Body of pancreas (tissue), 4 donors: Measurements from ENCODE around the gene PGM2. TPM values are rescaled to one million over a fixed set of nuclear protein-coding genes. Genes with fewer than 3 reads are reported as not detected.
"Not testable (repeated sequence)": the region's sequence is repeated elsewhere in the genome, so short reads cannot be mapped to it uniquely, and the experiment has no call there.

ENCODE experiments used
- ATAC-seq: fragments of 150-250 bp; one replicate; pipeline ENCODE4 v1.9.1; 2016
- DNase-seq, 4 donors: peaks; one replicate each; pipeline ENCODE4 v3.0.0-alpha.2; 2019
- H3K27ac ChIP-seq, 4 donors: fragments of 200-600 bp; sonication (generic); 1 replicate in 3 of 4; 2 replicates in 1 of 4; pipeline versions ENCODE4 v1.5.1 to v1.6.1; 2016 to 2019; ENCODE audit warnings: mild to moderate bottlenecking in 1 of 4, mixed read lengths in 1 of 4, moderate library complexity in 1 of 4
- H3K27me3 ChIP-seq, 2 donors: fragments of 200-600 bp; sonication (generic); one replicate each; pipeline ENCODE4 v1.6.0; 2016; ENCODE audit warnings: mild to moderate bottlenecking in 1 of 2
- H3K36me3 ChIP-seq, 2 donors: fragments of 200-600 bp; sonication (generic); replicated peaks in 1 of 2; 2 replicates each; pipeline ENCODE4 v1.5.1; 2016; ENCODE audit warnings: low read depth in 2 of 2; ENCODE audit not compliant: insufficient read depth in 1 of 2
- H3K4me1 ChIP-seq: fragments of 200-600 bp; sonication (generic); one replicate; pipeline ENCODE4 v1.6.0; 2016
- H3K4me3 ChIP-seq, 2 donors: fragments of 200-600 bp; sonication (generic); 1 replicate in 1 of 2; 2 replicates in 1 of 2; pipeline ENCODE4 v1.5.1; 2016 to 2019
- H3K9me3 ChIP-seq, 3 donors: fragments of 200-600 bp; sonication (generic); 1 replicate in 2 of 3; 2 replicates in 1 of 3; pipeline ENCODE4 v1.5.1; 2016
- CTCF ChIP-seq, 7 experiments: fragments of 450-650 bp in 4 of 7; fragments of 200-600 bp in 3 of 7; sonication (generic) in 3 of 7; IDR thresholded peaks; one replicate each; pipeline ENCODE4 v1.5.1; 2016 to 2019; ENCODE audit warnings: antibody characterized with exemption in 7 of 7
- POLR2A ChIP-seq, 3 donors: fragments of 450-650 bp; IDR thresholded peaks; one replicate each; pipeline ENCODE4 v1.6.1; 2016; ENCODE audit warnings: antibody characterized with exemption in 3 of 3, mild to moderate bottlenecking in 2 of 3
- WGBS, 2 donors: methylation state at CpG; one replicate each; pipeline ENCODE4 v1.1.5; 2017; 5-methylcytosine and 5-hydroxymethylcytosine counted together
- intact Hi-C: fragments of 100-400 bp; cut with DNase I; formaldehyde crosslinking; loops from one replicate; pipeline ENCODE4 v1.15.1; 2023
- total RNA-seq, 2 donors: library from RNA; depleted of rRNA; stranded (reverse); fragments of >200 nt; gene quantifications; one replicate each; pipeline ENCODE4 v1.1.0, GENCODE V29; 2016

PGM2 gene
- total RNA-seq, 2 donors from 2014 or later: 6.0 to 39.2 TPM

DNA sequence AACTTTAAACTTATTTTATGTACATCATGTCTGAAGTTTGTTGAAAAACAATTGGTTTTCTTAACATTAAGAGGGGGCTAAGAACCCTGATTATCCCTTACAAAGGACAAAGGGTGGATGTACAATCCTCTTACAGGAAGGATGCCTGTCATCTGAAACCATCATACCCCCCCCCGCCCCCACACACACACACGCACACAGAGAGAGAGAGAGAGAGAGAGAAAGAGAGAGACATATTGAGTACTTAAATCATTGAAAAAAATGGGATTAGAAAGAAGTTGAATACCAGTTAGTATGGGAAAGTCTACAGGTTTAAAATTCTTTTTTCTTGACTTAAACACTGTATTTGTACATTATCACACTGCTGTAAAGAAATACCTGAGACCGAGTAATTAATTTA is 10.9 kb upstream of the PGM2 start:
- no peak for TF ChIP-seq POLR2A (IDR thresholded peaks at IDR 0.05)
- no peak for TF ChIP-seq CTCF (IDR thresholded peaks at IDR 0.05)
- H3K27ac ChIP-seq: no peak overlapping the region
- H3K36me3 ChIP-seq: no peaks in the 10 kb centered on the region
- DNase-seq (no peak), ATAC-seq (no peak)
- no peaks in the 10 kb centered on the region for H3K4me1 ChIP-seq
- intact Hi-C loops: loop anchor here (10.0 kb wide), 1 partner anchor 229 kb away; no protein-coding TSS in a partner anchor
- no peaks in the 10 kb centered on the region for H3K27me3 ChIP-seq
- H3K9me3 ChIP-seq: no peaks in the 10 kb centered on the region
- H3K4me3 ChIP-seq: no peak overlapping the region
- 53 to 81% methylated on average over 3 of the region's 3 CpGs for WGBS, 2 donors

DNA sequence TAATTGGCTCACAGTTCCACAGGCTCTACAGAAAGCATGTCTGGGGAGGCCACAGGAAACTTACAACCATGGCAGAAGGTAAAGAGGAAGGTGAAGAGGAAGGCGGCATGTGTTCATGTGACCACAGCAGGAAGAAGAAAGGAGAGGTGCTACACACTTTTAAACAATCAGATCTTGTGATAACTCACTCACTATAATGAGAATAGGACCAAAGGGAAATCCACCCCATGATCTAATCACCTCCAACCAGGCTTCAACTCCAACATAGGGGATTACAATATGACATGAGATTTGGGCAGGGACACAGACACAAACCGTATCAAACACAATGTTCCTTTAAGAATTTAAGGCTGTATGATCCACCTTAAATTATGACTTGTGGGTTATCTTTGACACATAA is 10.5 kb upstream of the PGM2 start:
- H3K36me3 ChIP-seq: no peaks in the 10 kb centered on the region
- 58 to 63% methylated on average over 2 of the region's 2 CpGs for WGBS, 2 donors
- H3K4me3 ChIP-seq: no peak overlapping the region
- no peaks in the 10 kb centered on the region for H3K9me3 ChIP-seq
- H3K4me1 ChIP-seq: no peaks in the 10 kb centered on the region
- TF ChIP-seq POLR2A (IDR thresholded peaks at IDR 0.05) (no peak), CTCF (IDR thresholded peaks at IDR 0.05) (no peak)
- intact Hi-C loops: loop anchor here (10.0 kb wide), 1 partner anchor 229 kb away; no protein-coding TSS in a partner anchor
- ATAC-seq (no peak), DNase-seq (no peak)
- no peaks in the 10 kb centered on the region for H3K27me3 ChIP-seq
- no peak overlapping the region for H3K27ac ChIP-seq

DNA sequence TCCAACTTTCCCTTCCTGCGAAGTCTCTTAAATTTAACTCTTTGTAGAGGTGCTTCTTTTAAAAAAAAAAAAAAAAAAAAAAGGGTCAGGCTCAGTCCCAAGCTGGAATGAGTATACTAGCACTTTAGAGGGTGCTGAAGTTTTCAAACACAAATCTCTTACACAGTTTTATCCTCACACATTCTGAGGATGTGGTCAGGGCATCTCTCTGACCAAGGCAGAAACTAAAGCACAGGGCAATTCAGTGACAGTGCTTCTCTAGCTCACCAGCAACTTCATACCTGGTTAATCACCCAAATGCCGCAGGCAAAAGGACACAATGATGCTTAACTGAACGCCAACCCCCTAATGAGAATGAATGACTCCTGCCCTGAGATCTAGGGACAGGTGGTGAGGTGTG is 9.8 kb upstream of the PGM2 start:
- Histone ChIP-seq H3K9me3 (no peaks in the 10 kb centered on the region), H3K4me3 (no peak overlapping the region), H3K4me1 (no peaks in the 10 kb centered on the region), H3K27me3 (no peaks in the 10 kb centered on the region), H3K27ac (no peak overlapping the region), H3K36me3 (no peaks in the 10 kb centered on the region)
- intact Hi-C loops: loop anchor here (10.0 kb wide), 1 partner anchor 228 kb away; no protein-coding TSS in a partner anchor
- ATAC-seq: no peak
- DNase-seq: no peak
- 69 to 73% methylated on average over 3 of the region's 3 CpGs for WGBS, 2 donors
- no peak for TF ChIP-seq CTCF (IDR thresholded peaks at IDR 0.05)
- no peak for TF ChIP-seq POLR2A (IDR thresholded peaks at IDR 0.05)

GRCh38 chr4:37818752-37819151 is 7.7 kb upstream of the PGM2 start:
- WGBS, 2 donors: 62 to 80% methylated on average over 5 of the region's 5 CpGs
- DNase-seq: no peak
- Histone ChIP-seq H3K4me1 (peaks cover 9% of the 10 kb centered on the region), H3K27ac (no peak overlapping the region), H3K9me3 (no peaks in the 10 kb centered on the region), H3K27me3 (no peaks in the 10 kb centered on the region), H3K4me3 (no peak overlapping the region), H3K36me3 (no peaks in the 10 kb centered on the region)
- ATAC-seq: no peak
- intact Hi-C loops: loop anchor here (10.0 kb wide), 1 partner anchor 226 kb away; no protein-coding TSS in a partner anchor
- TF ChIP-seq CTCF (IDR thresholded peaks at IDR 0.05): no peak
- TF ChIP-seq POLR2A (IDR thresholded peaks at IDR 0.05): no peak

DNA sequence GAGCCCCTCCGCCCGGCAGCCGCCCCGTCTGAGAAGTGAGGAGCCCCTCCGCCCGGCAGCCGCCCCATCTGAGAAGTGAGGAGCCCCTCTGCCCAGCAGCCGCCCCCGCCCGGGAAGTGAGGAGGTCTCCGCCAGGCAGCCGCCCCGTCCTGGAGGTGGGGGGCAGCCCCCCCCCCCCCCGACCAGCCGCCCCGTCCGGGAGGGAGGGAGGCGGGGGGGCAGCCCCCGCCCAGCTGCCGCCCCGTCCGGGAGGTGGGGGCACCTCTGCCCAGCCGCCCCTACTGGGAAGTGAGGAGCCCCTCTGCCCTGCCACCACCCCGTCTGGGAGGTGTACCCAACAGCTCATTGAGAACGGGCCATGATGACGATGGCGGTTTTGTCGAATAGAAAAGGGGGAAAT is 6.0 kb upstream of the PGM2 start:
- WGBS, 2 donors: 96 to 98% methylated on average over 5 to 7 of the region's 28 CpGs
- ATAC-seq, H3K27me3 ChIP-seq, H3K36me3 ChIP-seq, intact Hi-C loops, H3K4me3 ChIP-seq, DNase-seq, H3K9me3 ChIP-seq, H3K27ac ChIP-seq: not testable (repeated sequence)
- peaks cover 13% of the 10 kb centered on the region for H3K4me1 ChIP-seq
